Measurements from ENCODE around the gene CADPS2. TPM values are rescaled to one million over a fixed set of nuclear protein-coding genes. Genes with fewer than 3 reads are reported as not detected.

CADPS2 gene
- total RNA-seq, 1 experiment from 2014 or later: 12.2 TPM

GRCh38 chr7:122789156-122789555 is 97.1 kb downstream of the CADPS2 start:
- ATAC-seq: peak; percentile 46
- no peak for DNase-seq (ENCODE audit: low spot score)
- POLR2A ChIA-PET: no interaction called here
- CTCF ChIA-PET: interaction anchor here (2.7 kb wide), 1 partner anchor 14 kb away, joined by 16 read pairs; no protein-coding TSS in a partner anchor
- peaks cover 7% of the 10 kb centered on the region for H3K9me3 Mint-ChIP-seq
- no peak overlapping the region for H3K4me3 Mint-ChIP-seq
- H3K36me3 Mint-ChIP-seq: 0 out of 2 replicates have a peak, but pooled peaks cover 3% of the 10 kb centered on the region
- TF ChIP-seq TEAD1 (CRISPR knock-in tag; IDR thresholded peaks at IDR 0.05): no peak
- TF ChIP-seq JUN (CRISPR knock-in tag; IDR thresholded peaks at IDR 0.05): no peak
- TF ChIP-seq CBFB (CRISPR knock-in tag; IDR thresholded peaks at IDR 0.05; ENCODE audit: low read depth): no peak
- TF ChIP-seq ATF1 (CRISPR knock-in tag; IDR thresholded peaks at IDR 0.05): no peak
- no peak for TF ChIP-seq AFF4 (CRISPR knock-in tag; IDR thresholded peaks at IDR 0.05; ENCODE audit: borderline replicate concordance)
- no peak for TF ChIP-seq TEAD4 (CRISPR knock-in tag; IDR thresholded peaks at IDR 0.05)
- no peak for TF ChIP-seq TP53 (CRISPR knock-in tag; IDR thresholded peaks at IDR 0.05)
- no peak for TF ChIP-seq PRRX2 (CRISPR knock-in tag; IDR thresholded peaks at IDR 0.05)
- TF ChIP-seq ESRRA (CRISPR knock-in tag; IDR thresholded peaks at IDR 0.05; ENCODE audit: borderline replicate concordance): no peak
- no peak for TF ChIP-seq SP1 (CRISPR knock-in tag; conservative IDR thresholded peaks at IDR 0.05)
- TF ChIP-seq ELF4 (CRISPR knock-in tag; IDR thresholded peaks at IDR 0.05; ENCODE audit: low read depth): no peak
- no peak for TF ChIP-seq ZBTB21 (CRISPR knock-in tag; IDR thresholded peaks at IDR 0.05; ENCODE audit: borderline replicate concordance)
- no peak for TF ChIP-seq SMAD4 (CRISPR knock-in tag; IDR thresholded peaks at IDR 0.05)
- TF ChIP-seq ETV6 (CRISPR knock-in tag; IDR thresholded peaks at IDR 0.05): no peak
- no peak for TF ChIP-seq ZNF512 (CRISPR knock-in tag; IDR thresholded peaks at IDR 0.05; ENCODE audit: borderline replicate concordance)
- no peak for TF ChIP-seq GRHL2 (CRISPR knock-in tag; IDR thresholded peaks at IDR 0.05; ENCODE audit: insufficient replicate concordance, severe bottlenecking)
- TF ChIP-seq MYBL2 (CRISPR knock-in tag; IDR thresholded peaks at IDR 0.05): no peak
- no peaks in the 10 kb centered on the region for H3K27me3 Mint-ChIP-seq (ENCODE audit: low read depth)
- peaks cover 62% of the 10 kb centered on the region for H3K4me1 Mint-ChIP-seq
- peak overlapping the region; percentile 88 for H3K27ac Mint-ChIP-seq

GRCh38 chr7:122770686-122771335 is 115.4 kb downstream of the CADPS2 start:
- peaks cover 6% of the 10 kb centered on the region for H3K36me3 Mint-ChIP-seq
- H3K27ac Mint-ChIP-seq: no peak overlapping the region
- DNase-seq (ENCODE audit: low spot score): no peak
- no peak overlapping the region for H3K4me3 Mint-ChIP-seq
- POLR2A ChIA-PET: interaction anchor here (0.7 kb wide), 1 partner anchor 10 kb away, joined by 4 read pairs; no protein-coding TSS in a partner anchor
- CTCF ChIA-PET: interaction anchor here (0.7 kb wide), 1 partner anchor 33 kb away, joined by 3 read pairs; no protein-coding TSS in a partner anchor
- no peak; the same call in 1 of the 2 replicates for ATAC-seq
- H3K27me3 Mint-ChIP-seq (ENCODE audit: low read depth): no peaks in the 10 kb centered on the region
- peaks cover 44% of the 10 kb centered on the region for H3K4me1 Mint-ChIP-seq
- peaks cover 5% of the 10 kb centered on the region for H3K9me3 Mint-ChIP-seq
- no peak for TF ChIP-seq ZNF232 (CRISPR knock-in tag; IDR thresholded peaks at IDR 0.05)
- no peak for TF ChIP-seq CREB1 (CRISPR knock-in tag; IDR thresholded peaks at IDR 0.05)
- TF ChIP-seq TEAD1 (CRISPR knock-in tag; IDR thresholded peaks at IDR 0.05): no peak
- no peak for TF ChIP-seq NR3C1 (CRISPR knock-in tag; conservative IDR thresholded peaks at IDR 0.05; ENCODE audit: low read depth)
- no peak for TF ChIP-seq AFF4 (CRISPR knock-in tag; IDR thresholded peaks at IDR 0.05; ENCODE audit: borderline replicate concordance)
- no peak for TF ChIP-seq RORB (CRISPR knock-in tag; IDR thresholded peaks at IDR 0.05)
- TF ChIP-seq HMGXB4 (CRISPR knock-in tag; IDR thresholded peaks at IDR 0.05): no peak
- no peak for TF ChIP-seq ZNF121 (CRISPR knock-in tag; IDR thresholded peaks at IDR 0.05)
- TF ChIP-seq E2F4 (CRISPR knock-in tag; IDR thresholded peaks at IDR 0.05; ENCODE audit: borderline replicate concordance, low read depth): no peak

All from WTC11 (cell line).